Esophagus squamous epithelium (tissue), 4 donors: Measurements from ENCODE around the gene CNIH3.

ENCODE experiments used
- CTCF ChIP-seq, 6 experiments: fragments of 450-650 bp in 4 of 6; fragments of 200-600 bp in 2 of 6; sonication (generic) in 2 of 6; IDR thresholded peaks; one replicate each; pipeline ENCODE4 v1.5.1; 2016 to 2019; ENCODE audit warnings: antibody characterized with exemption in 6 of 6, mild to moderate bottlenecking in 4 of 6, moderate library complexity in 4 of 6
- POLR2A ChIP-seq, 4 donors: fragments of 450-650 bp; IDR thresholded peaks; one replicate each; pipeline ENCODE4 v1.6.1; 2017; ENCODE audit warnings: antibody characterized with exemption in 4 of 4, mild to moderate bottlenecking in 4 of 4, moderate library complexity in 3 of 4

GRCh38 chr1:224587051-224587450 is 29.1 kb upstream of the CNIH3 start:
- TF ChIP-seq CTCF (IDR thresholded peaks at IDR 0.05) (no peak), POLR2A (IDR thresholded peaks at IDR 0.05) (no peak)
